GM18867 (cell line): Measurements from ENCODE around the gene HOXD13.

Source experiments
- ATAC-seq: cut with Tn5 transposase; IDR thresholded peaks from one replicate; pipeline ENCODE4 v1.9.1; 2021; ENCODE audit warnings: mild to moderate bottlenecking, moderate library complexity; ENCODE audit not compliant: unreplicated experiment

Gene HOXD13

DNA sequence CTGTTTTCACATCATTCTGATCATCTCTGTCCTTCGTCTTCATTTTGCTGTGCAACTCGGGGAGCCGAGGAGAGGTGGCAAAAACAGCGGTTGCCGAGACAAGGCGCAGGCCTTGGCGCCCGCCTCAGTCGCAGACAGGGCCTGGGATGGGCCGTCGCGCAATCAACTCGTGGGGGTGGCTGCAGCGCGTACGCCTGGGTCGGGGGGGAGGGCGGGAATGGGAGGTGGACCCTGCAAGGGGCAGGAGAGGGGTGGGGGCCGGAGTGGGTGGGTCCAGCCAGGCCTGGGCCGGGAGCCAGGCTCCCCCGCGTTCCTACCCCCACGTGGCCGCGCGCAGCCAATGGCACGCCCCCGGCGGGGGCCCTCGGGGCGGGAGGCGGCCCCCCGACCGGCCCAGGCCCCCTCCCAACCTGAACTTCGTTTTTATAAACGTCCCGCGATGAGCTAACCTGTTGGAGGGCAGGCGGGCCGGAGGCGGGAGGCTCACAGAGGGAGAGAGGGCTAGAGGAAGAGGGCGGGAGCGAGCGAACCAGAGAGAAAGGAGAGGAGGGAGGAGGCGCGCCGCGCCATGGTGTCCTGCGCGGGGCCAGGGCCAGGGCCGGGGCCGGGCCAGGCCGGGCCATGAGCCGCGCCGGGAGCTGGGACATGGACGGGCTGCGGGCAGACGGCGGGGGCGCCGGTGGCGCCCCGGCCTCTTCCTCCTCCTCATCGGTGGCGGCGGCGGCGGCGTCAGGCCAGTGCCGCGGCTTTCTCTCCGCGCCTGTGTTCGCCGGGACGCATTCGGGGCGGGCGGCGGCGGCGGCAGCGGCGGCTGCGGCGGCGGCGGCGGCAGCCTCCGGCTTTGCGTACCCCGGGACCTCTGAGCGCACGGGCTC is at the start of gene HOXD13:
Gene HOXD13, plus strand, starts transcription at position 452 of the 875 bp plus-strand sequence. Its CDS starts 170 bp downstream, at position 622.
- no peak for ATAC-seq

- no peak for ATAC-seq
Measured at GRCh38 chr2:176056406-176056805, 36.1 kb upstream of the HOXD13 start.

DNA sequence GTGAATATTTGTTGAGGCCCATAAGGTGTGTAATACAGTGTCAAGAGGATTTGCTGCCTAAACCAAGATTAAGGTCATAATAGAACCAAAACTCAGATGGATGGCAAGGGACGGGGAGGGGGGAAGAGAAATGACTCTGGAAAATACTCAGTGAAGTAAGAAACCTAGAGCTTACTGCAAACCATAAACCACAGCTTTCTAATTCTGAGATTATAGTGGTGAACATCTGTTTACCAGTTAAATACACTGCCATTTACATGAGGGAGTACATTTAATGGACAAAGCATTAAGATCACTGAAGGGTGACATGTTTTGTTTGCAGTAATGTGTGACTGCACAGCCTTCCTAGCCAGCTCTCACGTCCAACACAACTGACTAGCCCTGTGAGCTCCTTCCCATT is 28.6 kb upstream of the HOXD13 start:
- peak; percentile 53 for ATAC-seq

GRCh38 chr2:176066645-176067588 is 25.6 kb upstream of the HOXD13 start:
- ATAC-seq, result no peak

DNA sequence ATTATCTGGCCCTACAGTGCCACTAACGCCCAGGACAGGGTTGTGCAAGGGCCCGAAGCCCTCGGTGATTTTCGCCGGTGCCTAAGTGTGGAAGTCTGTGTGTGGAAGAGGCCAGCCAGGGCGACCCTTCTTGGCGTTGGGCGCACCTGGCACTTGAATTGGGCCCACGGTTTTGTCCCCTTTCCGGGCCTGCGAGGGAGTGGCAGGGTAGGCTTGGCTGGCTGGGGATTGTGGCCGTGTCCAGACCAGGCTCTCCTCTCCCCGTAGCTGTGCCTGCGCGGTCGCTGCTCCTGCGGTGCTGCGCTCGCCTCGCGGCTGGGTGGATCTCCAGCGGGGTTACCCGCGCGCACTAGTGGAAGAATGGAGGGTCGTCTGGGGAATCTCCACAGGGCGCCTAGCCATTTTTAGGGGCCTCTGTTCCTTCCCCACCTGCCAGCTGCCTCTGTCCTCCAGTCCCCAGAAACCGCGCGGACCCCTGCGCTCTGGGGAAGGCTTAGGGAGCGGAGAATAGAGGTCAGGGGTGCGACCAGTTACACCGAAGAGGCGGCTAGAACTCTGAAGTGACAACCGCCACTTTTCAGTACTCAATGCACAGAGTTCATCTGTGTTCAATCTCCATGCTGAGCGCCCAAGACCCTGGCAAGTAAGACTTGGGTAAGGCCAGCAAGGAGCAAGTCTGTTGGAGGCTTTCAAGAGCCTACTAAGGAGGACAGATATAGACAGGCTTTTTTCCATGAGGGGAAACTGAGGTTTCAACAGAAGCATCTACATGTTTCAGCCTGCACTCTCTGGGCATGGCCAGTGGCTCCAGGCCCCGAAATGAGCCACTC is 24.7 kb upstream of the HOXD13 start:
- ATAC-seq, result no peak

DNA sequence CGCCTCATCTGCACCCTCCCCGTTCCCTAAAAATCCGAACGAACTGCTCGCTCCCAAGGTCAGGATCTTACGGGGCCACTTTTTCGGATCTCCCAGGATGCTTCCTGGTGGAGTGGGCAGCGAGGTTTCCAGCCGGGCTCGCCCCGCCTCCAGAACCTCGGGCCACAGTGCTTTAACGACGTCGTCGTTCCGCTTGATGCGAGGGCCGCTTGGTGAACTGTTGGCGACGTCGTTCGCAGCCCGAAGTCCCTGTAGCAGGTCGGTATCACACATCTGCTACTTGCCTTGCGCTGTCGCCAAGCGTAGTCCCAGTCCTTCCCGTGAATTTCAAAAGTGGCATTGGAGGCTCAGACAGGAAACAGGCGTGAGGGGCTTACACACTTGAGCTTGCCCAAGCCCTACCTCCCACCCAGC is 24.1 kb upstream of the HOXD13 start:
- no peak for ATAC-seq

DNA sequence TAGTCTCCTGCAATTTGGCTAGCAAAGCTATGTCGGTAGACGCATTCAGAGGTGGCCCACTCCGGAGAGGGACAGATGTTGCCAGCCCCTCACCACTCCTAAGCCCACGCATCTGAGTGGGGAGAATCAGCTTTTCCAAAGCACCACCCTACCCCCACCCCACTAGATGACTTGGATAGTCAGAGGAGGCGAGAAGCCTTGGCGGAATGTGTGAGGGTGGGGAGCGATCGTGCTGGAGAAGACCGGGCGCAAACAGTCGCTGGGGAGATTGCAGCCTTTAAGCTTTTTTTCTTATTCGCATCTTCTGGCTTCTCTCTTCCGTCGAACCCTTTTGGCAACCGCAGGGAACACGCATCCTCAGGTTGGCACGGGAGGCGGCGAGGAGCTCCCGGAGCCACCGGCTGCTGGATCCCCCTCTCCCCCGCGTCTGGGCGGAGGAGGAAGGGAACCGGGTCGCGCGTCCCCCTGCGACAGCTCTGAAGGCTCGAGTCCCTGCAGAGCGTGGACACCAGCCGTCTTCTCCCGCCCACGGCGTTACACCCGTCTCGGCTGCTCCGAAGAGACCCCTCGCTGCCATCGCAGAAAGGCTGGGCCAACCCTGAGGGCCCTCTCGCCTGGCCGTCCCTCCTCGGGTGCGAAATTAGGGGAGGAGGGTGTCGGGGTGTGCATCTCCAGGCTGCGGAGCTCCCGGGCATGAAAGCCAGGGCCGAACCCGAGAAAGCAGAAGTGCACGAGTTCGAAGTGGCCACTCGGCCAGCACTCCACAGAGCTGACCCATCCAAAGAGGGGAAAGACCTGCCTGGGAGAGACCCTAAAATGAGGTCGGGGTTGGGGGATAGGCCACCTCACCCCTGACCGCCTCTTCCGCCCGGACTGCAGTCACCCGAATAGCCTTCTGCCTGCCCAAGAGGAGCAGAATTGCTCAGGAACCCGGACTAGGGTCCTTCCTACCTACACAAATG is 20.9 kb upstream of the HOXD13 start:
- no peak for ATAC-seq

- ATAC-seq, result no peak
Measured at GRCh38 chr2:176072292-176072669, 20.2 kb upstream of the HOXD13 start.

DNA sequence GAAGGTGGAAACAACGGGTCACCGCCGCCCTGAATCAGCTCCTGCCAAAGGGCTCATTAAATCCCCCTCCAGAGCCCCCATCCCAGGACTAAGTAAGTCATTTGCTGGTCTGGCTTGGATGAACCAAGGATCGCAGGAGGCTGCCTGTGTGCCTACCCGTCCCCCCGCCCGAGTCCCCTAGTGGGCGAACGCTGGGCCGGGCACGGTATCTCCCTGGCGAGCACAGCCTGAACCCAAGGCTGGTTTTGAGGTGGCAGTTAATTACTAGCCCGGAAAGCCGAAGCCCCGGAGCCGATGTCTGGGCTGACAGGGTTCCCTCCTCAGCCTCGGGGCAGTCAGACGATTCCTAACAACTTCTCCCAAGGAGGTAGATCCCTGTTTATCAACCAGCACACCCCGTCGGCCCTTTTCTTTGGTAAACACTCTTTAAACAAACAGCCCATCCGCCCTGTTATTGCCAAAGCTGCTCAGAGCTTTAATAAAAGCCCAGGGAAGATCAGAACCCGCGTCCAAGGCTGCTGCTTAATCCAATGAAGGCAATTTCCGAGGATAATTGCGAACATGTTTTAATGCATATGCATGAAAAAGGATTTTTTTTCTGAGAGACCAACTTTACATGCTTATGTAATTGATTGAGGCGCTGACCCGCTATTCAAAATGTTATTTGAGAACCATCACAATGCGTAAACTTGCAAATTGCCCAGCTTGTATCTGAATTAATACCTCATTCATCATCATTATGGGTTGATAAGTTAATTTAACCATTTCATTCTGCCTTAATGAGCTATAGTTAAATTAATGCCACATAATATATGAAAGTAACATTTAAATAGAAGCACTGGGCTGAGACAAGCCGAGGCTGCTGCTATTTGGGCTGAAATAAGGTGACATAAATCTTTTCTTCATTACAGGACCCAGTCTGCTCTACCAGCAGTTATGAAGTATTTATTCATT is 19.3 kb upstream of the HOXD13 start:
- no peak for ATAC-seq

GRCh38 chr2:176074919-176075425 is 17.5 kb upstream of the HOXD13 start:
- no peak for ATAC-seq

DNA sequence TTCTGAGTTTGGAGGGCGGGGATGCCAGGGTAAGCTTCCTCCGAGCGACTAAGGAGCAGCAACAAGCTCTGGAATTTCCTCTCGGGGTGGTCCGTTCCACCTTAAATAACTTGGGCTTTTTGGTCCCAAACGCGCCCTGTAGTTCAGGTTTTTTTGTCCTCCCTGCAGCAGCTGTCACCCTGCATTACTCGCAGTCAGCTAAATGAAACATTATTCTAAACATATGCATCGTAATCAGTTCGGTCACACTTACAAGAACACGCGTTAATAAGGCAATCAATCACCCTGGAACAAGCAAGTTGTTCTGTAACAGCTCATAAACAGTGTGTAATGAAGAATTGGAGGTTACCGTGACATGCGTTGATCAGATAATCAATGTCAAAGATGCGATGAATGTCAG is 17.0 kb upstream of the HOXD13 start:
- no peak for ATAC-seq

- no peak for ATAC-seq
Measured at GRCh38 chr2:176076063-176076462, 16.5 kb upstream of the HOXD13 start.

- no peak for ATAC-seq
Measured at GRCh38 chr2:176076796-176077195, 15.7 kb upstream of the HOXD13 start.

GRCh38 chr2:176078541-176079284 is 13.8 kb upstream of the HOXD13 start:
- no peak for ATAC-seq

DNA sequence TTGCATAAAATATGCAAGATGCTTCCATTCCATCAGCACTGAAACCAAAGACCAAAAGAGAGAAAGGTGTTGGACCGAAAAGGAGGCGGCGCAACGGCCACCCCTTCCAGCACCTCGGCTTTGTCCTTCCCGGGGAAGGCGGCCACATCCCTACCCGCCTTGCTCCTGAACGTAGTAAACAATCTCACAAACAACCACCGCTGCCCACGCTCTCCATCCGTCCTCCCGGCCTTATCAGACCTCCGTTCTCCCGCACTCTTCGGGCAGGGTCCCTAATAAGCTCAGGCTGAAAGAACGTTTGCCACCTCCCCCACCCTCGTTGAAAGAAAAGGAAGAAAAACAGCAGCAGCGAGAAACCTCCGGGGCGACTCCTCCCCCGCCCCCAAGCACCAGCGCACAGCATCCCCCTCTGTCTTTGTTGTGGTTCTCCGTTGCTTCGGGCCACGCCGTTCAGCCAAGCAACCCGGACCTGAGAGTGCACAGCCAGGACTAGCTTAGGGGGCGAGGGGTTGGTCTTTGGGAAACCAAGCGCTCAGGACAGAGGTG is 13.2 kb upstream of the HOXD13 start:
- no peak for ATAC-seq

GRCh38 chr2:176079831-176080539 is 12.5 kb upstream of the HOXD13 start:
- ATAC-seq, result no peak
